ENCODE data around the gene CDC14A.

Gene CDC14A

GRCh38 chr1:100459358-100460114, 107.2 kb downstream of the CDC14A start:
- H3K4me1 ChIP-seq (ENCODE audit: control insufficient read depth, insufficient read depth, low read length) = peaks cover 15% of the 10 kb centered on the region
- H3K36me3 ChIP-seq (ENCODE audit: control insufficient read depth, insufficient read depth, low read length) = no peaks in the 10 kb centered on the region
- no peak overlapping the region for H3K9ac ChIP-seq (ENCODE audit: low read depth, low read length)
- H3K27me3 ChIP-seq (ENCODE audit: control insufficient read depth, insufficient read depth, low read length) = no peaks in the 10 kb centered on the region
- H3K4me3 ChIP-seq (ENCODE audit: low read depth, low read length) = no peak overlapping the region
- no peaks in the 10 kb centered on the region for H3K9me3 ChIP-seq (ENCODE audit: control insufficient read depth, insufficient read depth, low read length)

DNA sequence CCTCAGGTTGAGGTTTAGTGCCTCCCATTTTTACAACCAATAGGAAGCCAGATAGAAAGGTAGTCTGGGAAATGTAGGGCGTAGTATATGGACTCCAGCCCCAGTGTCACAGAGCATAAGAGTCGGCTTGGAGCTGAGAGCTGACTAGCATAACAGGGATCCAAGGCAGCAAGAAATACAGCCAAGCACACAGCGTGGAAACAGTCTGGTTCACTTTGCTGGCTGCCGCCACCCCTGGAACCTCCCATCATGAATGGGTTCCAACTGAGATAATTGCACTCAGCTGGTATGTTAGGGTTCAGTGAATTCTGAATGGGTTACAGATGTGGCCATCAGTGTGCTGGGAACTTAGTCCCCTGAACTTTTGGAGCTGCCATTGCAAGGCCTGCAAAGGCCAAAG, 108.9 kb downstream of the CDC14A start:
- H3K9ac ChIP-seq (ENCODE audit: low read depth, low read length) = no peak overlapping the region

DNA sequence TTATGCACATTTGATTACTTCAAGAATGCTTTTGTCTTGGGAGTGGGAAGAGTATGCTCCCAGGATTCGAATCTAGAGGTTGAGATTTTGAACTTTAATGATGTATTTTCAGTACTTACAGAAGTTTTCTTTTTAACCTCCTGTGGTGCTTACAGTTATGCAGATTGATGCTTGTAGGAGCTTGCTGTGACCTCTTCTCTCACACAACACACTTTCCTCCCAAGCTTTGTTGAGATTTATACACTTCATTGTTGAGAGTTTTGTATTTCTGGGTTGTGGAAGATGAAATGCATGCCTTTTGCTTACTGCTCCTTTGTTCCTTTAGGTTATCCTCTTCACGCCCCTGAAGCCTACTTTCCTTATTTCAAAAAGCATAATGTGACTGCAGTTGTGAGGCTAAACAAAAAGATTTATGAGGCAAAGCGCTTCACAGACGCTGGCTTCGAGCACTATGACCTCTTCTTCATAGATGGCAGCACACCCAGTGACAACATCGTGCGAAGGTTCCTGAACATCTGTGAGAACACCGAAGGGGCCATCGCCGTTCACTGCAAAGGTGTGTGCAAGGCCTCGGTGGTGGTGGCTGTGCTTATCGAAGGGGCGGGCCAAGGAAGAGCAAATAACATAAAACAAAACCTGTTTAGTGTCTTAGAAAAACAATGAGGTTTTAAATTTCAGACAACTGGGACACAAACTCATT, 110.2 kb downstream of the CDC14A start:
- H3K9ac ChIP-seq (ENCODE audit: low read depth, low read length) = no peak overlapping the region
- peaks cover 15% of the 10 kb centered on the region for H3K4me1 ChIP-seq (ENCODE audit: control insufficient read depth, insufficient read depth, low read length)
- H3K27me3 ChIP-seq (ENCODE audit: control insufficient read depth, insufficient read depth, low read length) = no peaks in the 10 kb centered on the region
- H3K9me3 ChIP-seq (ENCODE audit: control insufficient read depth, insufficient read depth, low read length) = no peaks in the 10 kb centered on the region
- H3K36me3 ChIP-seq (ENCODE audit: control insufficient read depth, insufficient read depth, low read length) = no peaks in the 10 kb centered on the region
- no peak overlapping the region for H3K4me3 ChIP-seq (ENCODE audit: low read depth, low read length)

More for the DNA sequence above, 108.9 kb downstream of the CDC14A start:
- no peaks in the 10 kb centered on the region for H3K36me3 ChIP-seq (ENCODE audit: control insufficient read depth, insufficient read depth, low read length)
- peaks cover 15% of the 10 kb centered on the region for H3K4me1 ChIP-seq (ENCODE audit: control insufficient read depth, insufficient read depth, low read length)
- H3K4me3 ChIP-seq (ENCODE audit: low read depth, low read length) = no peak overlapping the region
- no peaks in the 10 kb centered on the region for H3K27me3 ChIP-seq (ENCODE audit: control insufficient read depth, insufficient read depth, low read length)
- no peaks in the 10 kb centered on the region for H3K9me3 ChIP-seq (ENCODE audit: control insufficient read depth, insufficient read depth, low read length)

GRCh38 chr1:100463791-100464424, 111.6 kb downstream of the CDC14A start:
- no peak overlapping the region for H3K9ac ChIP-seq (ENCODE audit: low read depth, low read length)
- no peaks in the 10 kb centered on the region for H3K36me3 ChIP-seq (ENCODE audit: control insufficient read depth, insufficient read depth, low read length)
- no peaks in the 10 kb centered on the region for H3K27me3 ChIP-seq (ENCODE audit: control insufficient read depth, insufficient read depth, low read length)
- H3K9me3 ChIP-seq (ENCODE audit: control insufficient read depth, insufficient read depth, low read length) = no peaks in the 10 kb centered on the region
- peaks cover 15% of the 10 kb centered on the region for H3K4me1 ChIP-seq (ENCODE audit: control insufficient read depth, insufficient read depth, low read length)
- no peak overlapping the region for H3K4me3 ChIP-seq (ENCODE audit: low read depth, low read length)

GRCh38 chr1:100469578-100469977, 117.3 kb downstream of the CDC14A start:
- no peaks in the 10 kb centered on the region for H3K27me3 ChIP-seq (ENCODE audit: control insufficient read depth, insufficient read depth, low read length)
- no peaks in the 10 kb centered on the region for H3K9me3 ChIP-seq (ENCODE audit: control insufficient read depth, insufficient read depth, low read length)
- H3K4me3 ChIP-seq (ENCODE audit: low read depth, low read length) = no peak overlapping the region
- H3K9ac ChIP-seq (ENCODE audit: low read depth, low read length) = no peak overlapping the region
- no peaks in the 10 kb centered on the region for H3K4me1 ChIP-seq (ENCODE audit: control insufficient read depth, insufficient read depth, low read length)
- H3K36me3 ChIP-seq (ENCODE audit: control insufficient read depth, insufficient read depth, low read length) = no peaks in the 10 kb centered on the region

GRCh38 chr1:100474834-100475233, 122.5 kb downstream of the CDC14A start:
- Histone ChIP-seq H3K27me3 (ENCODE audit: control insufficient read depth, insufficient read depth, low read length) (no peaks in the 10 kb centered on the region), H3K9me3 (ENCODE audit: control insufficient read depth, insufficient read depth, low read length) (no peaks in the 10 kb centered on the region), H3K4me3 (ENCODE audit: low read depth, low read length) (no peak overlapping the region), H3K4me1 (ENCODE audit: control insufficient read depth, insufficient read depth, low read length) (no peaks in the 10 kb centered on the region), H3K9ac (ENCODE audit: low read depth, low read length) (no peak overlapping the region), H3K36me3 (ENCODE audit: control insufficient read depth, insufficient read depth, low read length) (no peaks in the 10 kb centered on the region)

GRCh38 chr1:100476735-100477290, 124.5 kb downstream of the CDC14A start:
- Histone ChIP-seq H3K4me1 (ENCODE audit: control insufficient read depth, insufficient read depth, low read length) (no peaks in the 10 kb centered on the region), H3K9me3 (ENCODE audit: control insufficient read depth, insufficient read depth, low read length) (no peaks in the 10 kb centered on the region), H3K9ac (ENCODE audit: low read depth, low read length) (no peak overlapping the region), H3K36me3 (ENCODE audit: control insufficient read depth, insufficient read depth, low read length) (no peaks in the 10 kb centered on the region), H3K27me3 (ENCODE audit: control insufficient read depth, insufficient read depth, low read length) (no peaks in the 10 kb centered on the region), H3K4me3 (ENCODE audit: low read depth, low read length) (no peak overlapping the region)

DNA sequence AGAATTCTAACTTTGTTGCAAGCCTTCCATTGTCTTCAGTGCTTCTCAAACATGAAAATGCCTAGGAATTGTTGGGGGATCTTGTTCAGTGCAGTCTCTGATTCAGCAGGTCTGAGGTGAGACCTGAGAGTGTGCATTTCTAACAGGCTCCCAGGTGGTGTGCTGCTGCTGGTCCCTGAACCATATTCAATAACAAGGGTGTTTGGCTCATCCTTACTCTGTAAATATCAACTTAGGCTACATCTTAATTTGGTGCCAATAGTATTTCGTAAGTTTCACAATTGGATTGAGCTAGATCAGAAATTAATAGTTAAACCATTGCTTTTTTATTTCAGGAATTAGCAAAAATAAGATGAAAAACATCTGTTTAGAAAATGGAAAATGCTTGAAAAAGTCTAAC, 126.5 kb downstream of the CDC14A start:
- Histone ChIP-seq H3K36me3 (ENCODE audit: control insufficient read depth, insufficient read depth, low read length) (no peaks in the 10 kb centered on the region), H3K9me3 (ENCODE audit: control insufficient read depth, insufficient read depth, low read length) (no peaks in the 10 kb centered on the region), H3K4me1 (ENCODE audit: control insufficient read depth, insufficient read depth, low read length) (no peaks in the 10 kb centered on the region), H3K9ac (ENCODE audit: low read depth, low read length) (no peak overlapping the region), H3K27me3 (ENCODE audit: control insufficient read depth, insufficient read depth, low read length) (no peaks in the 10 kb centered on the region), H3K4me3 (ENCODE audit: low read depth, low read length) (no peak overlapping the region)

GRCh38 chr1:100479620-100480338, 127.5 kb downstream of the CDC14A start:
- H3K9me3 ChIP-seq (ENCODE audit: control insufficient read depth, insufficient read depth, low read length) = no peaks in the 10 kb centered on the region
- H3K4me3 ChIP-seq (ENCODE audit: low read depth, low read length) = no peak overlapping the region
- H3K9ac ChIP-seq (ENCODE audit: low read depth, low read length) = no peak overlapping the region
- no peaks in the 10 kb centered on the region for H3K4me1 ChIP-seq (ENCODE audit: control insufficient read depth, insufficient read depth, low read length)
- H3K27me3 ChIP-seq (ENCODE audit: control insufficient read depth, insufficient read depth, low read length) = no peaks in the 10 kb centered on the region
- no peaks in the 10 kb centered on the region for H3K36me3 ChIP-seq (ENCODE audit: control insufficient read depth, insufficient read depth, low read length)

DNA sequence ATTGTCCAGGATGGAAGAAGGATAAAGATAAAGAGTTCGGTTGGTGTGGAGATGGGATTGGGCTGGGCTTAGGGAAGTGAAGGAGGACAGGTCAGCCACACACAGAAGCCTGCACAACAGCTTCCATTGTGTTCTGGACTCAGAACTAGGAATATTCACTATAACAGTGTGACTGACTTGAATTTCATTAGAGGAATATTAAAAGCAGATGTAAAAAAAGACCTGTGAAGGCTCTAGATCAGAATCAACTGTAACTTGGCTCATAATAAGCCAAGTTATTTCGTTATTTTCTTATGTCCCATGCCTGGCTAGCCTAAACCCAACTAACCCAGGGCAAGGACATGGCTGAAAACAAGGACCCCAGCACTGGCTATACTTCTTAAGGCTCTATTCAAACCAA, 129.0 kb downstream of the CDC14A start:
- Histone ChIP-seq H3K4me1 (ENCODE audit: control insufficient read depth, insufficient read depth, low read length) (no peaks in the 10 kb centered on the region), H3K4me3 (ENCODE audit: low read depth, low read length) (no peak overlapping the region), H3K9me3 (ENCODE audit: control insufficient read depth, insufficient read depth, low read length) (no peaks in the 10 kb centered on the region), H3K36me3 (ENCODE audit: control insufficient read depth, insufficient read depth, low read length) (no peaks in the 10 kb centered on the region), H3K9ac (ENCODE audit: low read depth, low read length) (no peak overlapping the region), H3K27me3 (ENCODE audit: control insufficient read depth, insufficient read depth, low read length) (no peaks in the 10 kb centered on the region)

DNA sequence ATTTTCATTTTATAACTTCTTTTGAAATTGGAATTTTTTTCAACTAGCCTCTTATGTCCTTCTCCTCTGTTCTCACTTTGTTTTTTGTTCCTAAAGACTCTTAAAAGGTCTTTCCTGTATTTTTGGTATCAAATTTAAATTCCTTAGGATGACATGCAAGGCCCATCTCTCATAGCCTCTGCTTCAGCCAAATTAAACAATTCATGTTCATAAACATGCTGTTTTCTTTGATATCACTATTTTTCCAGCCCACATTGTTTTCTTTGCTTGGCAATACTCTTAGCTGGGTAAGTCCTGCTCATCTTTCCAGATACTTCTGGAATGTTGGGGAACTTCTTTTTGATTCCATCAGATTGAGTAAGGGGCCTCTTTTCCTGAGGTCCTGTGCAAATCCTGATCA, 129.9 kb downstream of the CDC14A start:
- no peak overlapping the region for H3K9ac ChIP-seq (ENCODE audit: low read depth, low read length)
- H3K4me1 ChIP-seq (ENCODE audit: control insufficient read depth, insufficient read depth, low read length) = no peaks in the 10 kb centered on the region
- no peaks in the 10 kb centered on the region for H3K27me3 ChIP-seq (ENCODE audit: control insufficient read depth, insufficient read depth, low read length)
- no peaks in the 10 kb centered on the region for H3K36me3 ChIP-seq (ENCODE audit: control insufficient read depth, insufficient read depth, low read length)
- H3K4me3 ChIP-seq (ENCODE audit: low read depth, low read length) = no peak overlapping the region
- no peaks in the 10 kb centered on the region for H3K9me3 ChIP-seq (ENCODE audit: control insufficient read depth, insufficient read depth, low read length)
